HEK293 (cell line): ENCODE measurements around the gene PARD3B.

Experiments used
- CTCF ChIP-seq: fragments of 450-650 bp; formaldehyde crosslinking; IDR thresholded peaks from 2 replicates; pipeline ENCODE4 v1.5.1; 2016; ENCODE audit warnings: missing biosample characterization, missing genetic modification characterization
- REST ChIP-seq: fragments of 450-650 bp; formaldehyde crosslinking; IDR thresholded peaks from 2 replicates; pipeline ENCODE4 v1.5.1; 2016; ENCODE audit warnings: missing biosample characterization, missing genetic modification characterization
- ZNF239 ChIP-seq: fragments of 450-650 bp; formaldehyde crosslinking; IDR thresholded peaks from 2 replicates; pipeline ENCODE4 v1.5.1; 2016; ENCODE audit warnings: missing biosample characterization, missing genetic modification characterization
- ZNF792 ChIP-seq: fragments of 450-650 bp; formaldehyde crosslinking; IDR thresholded peaks from 2 replicates; pipeline ENCODE4 v1.5.1; 2016; ENCODE audit warnings: missing biosample characterization, missing genetic modification characterization

DNA sequence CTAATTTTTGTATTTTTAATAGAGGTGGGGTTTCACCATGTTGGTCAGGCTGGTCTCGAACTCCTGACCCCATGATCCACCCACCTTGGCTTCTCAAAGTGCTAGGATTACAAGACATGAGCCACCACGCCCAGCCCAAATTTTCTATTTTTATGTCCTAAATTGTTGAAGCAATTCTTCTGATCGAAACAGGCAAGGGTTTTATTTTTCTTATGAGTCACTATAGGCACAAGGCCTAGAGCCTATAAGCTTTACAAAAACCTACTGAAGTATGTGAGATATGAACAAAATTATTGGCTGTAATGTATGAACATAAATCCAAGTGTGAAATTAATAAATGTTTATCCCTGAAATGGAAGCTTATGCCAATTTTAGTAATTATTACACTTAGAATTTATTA lies 672.8 kb downstream of the PARD3B start:
- TF ChIP-seq CTCF (tag by site-specific recombination) (no peak), REST (tag by site-specific recombination) (no peak), ZNF239 (tag by site-specific recombination) (no peak), ZNF792 (tag by site-specific recombination) (no peak)
